Measurements from ENCODE around the gene DLST.

DLST gene

DNA sequence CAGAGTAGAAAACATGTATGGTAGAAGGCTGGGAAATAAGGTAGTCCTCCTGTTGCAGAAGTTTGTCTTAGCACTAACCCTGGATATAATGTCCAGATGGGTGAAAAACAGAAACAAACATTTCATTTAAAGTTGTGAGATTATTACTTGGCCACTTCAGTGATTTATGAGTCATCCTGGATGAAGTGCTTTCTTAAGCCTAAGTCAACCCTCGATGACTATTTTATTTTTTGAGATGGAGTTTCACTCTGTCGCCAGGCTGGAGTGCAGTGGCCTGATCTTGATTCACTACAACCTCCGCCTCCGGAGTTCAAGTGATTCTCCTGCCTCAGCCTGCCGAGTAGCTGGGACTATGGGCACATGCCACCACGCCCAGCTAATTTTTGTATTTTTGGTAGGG lies 10.2 kb downstream of the DLST start:
- in situ Hi-C loops (cut with HindIII; ENCODE audit: low sequenced_read_pairs) = no loop called here

GRCh38 chr14:74892745-74893144 lies 11.0 kb downstream of the DLST start:
- in situ Hi-C loops (cut with HindIII; ENCODE audit: low sequenced_read_pairs) = no loop called here

DNA sequence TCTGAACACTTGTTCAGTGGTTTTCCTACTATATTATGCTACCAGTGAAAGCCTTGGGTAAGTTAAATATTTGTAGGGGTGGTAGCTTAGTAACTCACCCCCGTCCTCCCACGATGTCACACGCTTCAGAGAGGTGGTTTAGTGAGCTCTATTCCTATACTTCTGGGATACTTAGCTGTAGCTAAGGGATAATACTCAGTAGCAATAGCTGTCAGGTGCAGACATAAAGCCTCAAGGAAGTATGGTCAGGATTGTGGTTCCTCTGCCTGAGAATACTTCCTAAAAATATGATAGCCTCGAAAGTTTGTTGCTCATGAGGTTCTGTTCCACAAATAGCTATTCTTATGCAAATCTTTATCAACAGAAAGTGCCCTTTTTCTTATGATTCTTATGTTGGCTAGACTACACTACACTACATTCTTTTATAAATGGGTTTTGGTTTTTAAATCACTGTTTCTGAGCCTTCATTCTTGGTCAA lies 11.9 kb downstream of the DLST start:
- in situ Hi-C loops (cut with HindIII; ENCODE audit: low sequenced_read_pairs) = no loop called here

DNA sequence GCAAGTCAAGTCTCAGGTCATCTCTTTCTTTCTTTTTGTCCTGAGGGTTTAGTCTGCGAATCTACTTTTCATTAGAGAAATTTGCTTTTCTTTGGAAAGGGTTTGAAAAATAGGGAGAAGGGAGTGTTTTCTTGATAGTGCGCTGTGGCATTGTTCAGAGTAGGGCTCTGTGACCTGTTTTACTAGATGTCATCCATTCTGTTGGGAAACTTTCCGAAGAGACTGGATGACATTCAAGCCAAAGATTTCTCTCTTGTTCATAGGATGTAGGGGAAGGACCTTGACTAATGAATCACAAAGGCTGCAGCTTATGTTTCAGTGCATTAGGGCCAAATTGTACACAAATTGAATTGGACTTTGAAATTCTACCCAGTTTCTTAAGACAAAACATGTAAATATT lies 14.7 kb downstream of the DLST start:
- in situ Hi-C loops (cut with HindIII; ENCODE audit: low sequenced_read_pairs) = no loop called here

DNA sequence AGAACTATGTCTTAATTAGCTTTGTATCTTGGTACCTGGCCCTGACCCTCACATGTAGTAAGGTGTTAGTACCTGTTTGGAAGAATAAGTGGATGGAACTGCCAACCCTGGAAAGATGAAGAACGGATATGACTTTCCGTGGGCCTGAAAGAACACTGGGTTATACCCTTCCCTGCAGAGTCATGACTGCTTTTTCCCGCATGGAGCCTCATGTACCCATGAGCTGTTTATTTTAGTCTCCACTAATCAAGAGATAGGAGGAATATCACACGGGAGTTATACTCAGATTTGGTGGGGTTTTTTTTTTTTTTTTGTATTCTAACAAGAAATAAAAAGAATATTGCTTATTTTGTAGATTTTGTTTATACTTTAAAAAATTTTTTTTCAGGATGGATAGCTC lies 15.9 kb downstream of the DLST start:
- in situ Hi-C loops (cut with HindIII; ENCODE audit: low sequenced_read_pairs) = no loop called here

- in situ Hi-C loops (cut with HindIII; ENCODE audit: low sequenced_read_pairs) = no loop called here
These were observed 16.4 kb downstream of the DLST start for GRCh38 chr14:74898083-74898482.

- in situ Hi-C loops (cut with HindIII; ENCODE audit: low sequenced_read_pairs) = no loop called here
These were observed 17.0 kb downstream of the DLST start for GRCh38 chr14:74898694-74899093.

DNA sequence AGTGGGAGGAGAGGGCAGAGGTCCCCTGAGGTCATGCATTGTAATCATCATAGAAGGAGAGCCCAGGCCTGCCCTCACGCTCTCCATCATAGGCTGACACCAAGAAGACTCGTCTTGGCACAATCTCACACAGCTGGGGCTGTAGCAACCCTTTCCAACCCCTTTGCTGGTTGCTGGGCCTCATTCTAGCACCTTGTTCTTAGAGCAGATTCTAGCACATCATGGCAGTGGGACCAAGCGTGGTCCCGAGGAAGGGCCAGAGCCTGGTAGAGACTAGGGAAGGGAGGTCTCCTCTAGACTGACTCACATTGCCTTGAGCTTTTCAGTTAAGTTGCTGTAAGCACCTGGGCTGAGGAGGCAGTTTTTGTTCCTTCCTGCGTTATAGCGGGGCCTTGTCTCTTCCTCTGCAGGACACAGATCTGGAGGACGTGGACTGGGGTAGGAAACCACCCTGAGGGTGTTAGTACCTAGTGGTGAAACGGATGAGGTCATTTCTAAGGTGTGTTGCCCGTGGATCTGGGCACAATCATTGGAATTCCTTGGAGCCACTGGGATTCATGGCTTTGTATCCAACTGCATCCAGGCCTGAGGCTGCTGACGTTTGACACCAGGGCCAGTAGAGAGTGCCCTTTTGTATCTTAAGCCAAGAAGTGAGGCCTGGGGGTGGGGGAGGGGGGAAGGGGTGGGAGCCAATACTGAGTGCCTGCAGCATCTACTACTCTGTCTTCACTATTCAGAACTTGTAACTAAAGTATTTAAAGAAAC lies 21.4 kb downstream of the DLST start:
- in situ Hi-C loops (cut with HindIII; ENCODE audit: low sequenced_read_pairs) = loop anchor here (10.0 kb wide), 1 partner anchor 62 kb away; no protein-coding TSS in a partner anchor

DNA sequence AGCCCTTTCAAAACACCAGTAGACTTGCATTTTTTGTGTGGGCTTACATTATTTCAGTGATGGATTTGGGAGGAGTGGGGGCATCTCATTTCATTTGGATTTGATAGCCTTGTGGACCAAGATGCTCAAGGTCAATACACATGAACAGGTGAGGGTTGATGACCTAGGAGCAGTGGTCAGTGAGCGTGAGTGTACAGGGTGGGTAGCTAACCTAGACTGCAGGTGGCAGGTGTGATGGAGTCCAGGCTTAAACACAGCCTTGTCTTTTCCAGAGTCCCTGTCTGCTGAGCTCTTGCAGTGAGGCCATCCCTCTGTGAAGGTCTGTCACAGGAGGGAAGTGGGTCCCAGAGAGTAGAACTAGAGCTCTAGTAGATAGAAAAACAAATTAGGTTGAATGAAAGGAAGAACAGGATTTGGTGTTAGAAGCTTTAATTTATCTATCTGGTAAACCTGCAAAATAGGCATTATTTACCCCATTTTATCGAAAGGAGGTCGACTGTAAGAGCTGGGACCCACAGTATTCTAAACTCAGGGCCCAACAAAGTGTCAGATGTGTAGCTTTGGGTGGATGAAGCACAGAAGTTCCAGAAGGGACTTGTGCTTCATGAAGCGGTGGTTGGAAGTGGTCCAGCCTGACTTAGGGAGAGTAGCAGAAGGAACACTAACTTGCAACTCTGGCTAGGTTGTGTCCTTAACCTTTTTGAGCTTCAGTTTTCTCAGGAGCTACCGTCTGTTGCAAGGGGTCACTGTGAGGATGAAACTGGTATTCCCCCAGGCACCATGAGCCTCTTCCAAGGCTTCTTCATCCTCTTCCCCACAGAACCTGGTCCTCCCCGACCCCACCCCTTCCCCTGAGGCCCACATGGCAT lies 23.2 kb downstream of the DLST start:
- in situ Hi-C loops (cut with HindIII; ENCODE audit: low sequenced_read_pairs) = loop anchor here (5.0 to 10.0 kb wide), 4 partner anchors 37 to 172 kb away; no protein-coding TSS in a partner anchor

- in situ Hi-C loops (cut with HindIII; ENCODE audit: low sequenced_read_pairs) = loop anchor here (5.0 to 10.0 kb wide), 4 partner anchors 37 to 172 kb away; no protein-coding TSS in a partner anchor
These were observed 24.0 kb downstream of the DLST start for GRCh38 chr14:74905595-74906142.

DNA sequence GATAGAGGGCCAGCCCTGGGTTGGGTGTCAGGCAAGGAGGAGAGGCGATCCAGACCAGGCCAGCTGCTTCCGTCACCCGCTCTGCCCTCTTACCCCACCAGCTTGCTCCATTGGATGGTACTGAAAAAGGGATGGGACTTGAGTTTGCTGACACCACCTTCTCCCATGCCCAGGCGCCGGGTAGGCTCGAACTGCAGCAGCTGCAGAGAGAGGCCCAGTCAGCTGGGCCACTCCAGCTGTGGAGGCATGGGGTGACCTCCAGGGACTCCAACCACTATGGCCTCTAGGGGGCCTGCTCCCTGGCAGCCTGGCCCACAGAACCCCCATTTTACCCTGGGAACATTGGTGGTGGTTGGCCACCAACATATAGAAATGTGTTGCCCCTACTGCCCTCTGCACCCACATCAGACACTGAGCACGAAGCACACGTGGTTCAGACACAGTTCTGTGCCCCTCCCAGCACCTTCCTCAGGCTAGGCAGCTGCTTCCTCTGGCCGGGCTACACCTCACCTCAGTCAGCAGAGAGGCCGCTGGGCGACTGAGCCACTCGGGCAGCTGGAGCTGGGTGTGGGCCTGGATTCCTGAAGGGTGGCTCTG lies 25.3 kb downstream of the DLST start:
- in situ Hi-C loops (cut with HindIII; ENCODE audit: low sequenced_read_pairs) = loop anchor here (5.0 to 10.0 kb wide), 4 partner anchors 35 to 170 kb away; no protein-coding TSS in a partner anchor

- in situ Hi-C loops (cut with HindIII; ENCODE audit: low sequenced_read_pairs) = loop anchor here (5.0 to 10.0 kb wide), 4 partner anchors 35 to 170 kb away; no protein-coding TSS in a partner anchor
These were observed 26.0 kb downstream of the DLST start for GRCh38 chr14:74907744-74908143.

GRCh38 chr14:74908861-74909341 lies 27.2 kb downstream of the DLST start:
- in situ Hi-C loops (cut with HindIII; ENCODE audit: low sequenced_read_pairs) = loop anchor here (5.0 to 10.0 kb wide), 4 partner anchors 33 to 168 kb away; no protein-coding TSS in a partner anchor

DNA sequence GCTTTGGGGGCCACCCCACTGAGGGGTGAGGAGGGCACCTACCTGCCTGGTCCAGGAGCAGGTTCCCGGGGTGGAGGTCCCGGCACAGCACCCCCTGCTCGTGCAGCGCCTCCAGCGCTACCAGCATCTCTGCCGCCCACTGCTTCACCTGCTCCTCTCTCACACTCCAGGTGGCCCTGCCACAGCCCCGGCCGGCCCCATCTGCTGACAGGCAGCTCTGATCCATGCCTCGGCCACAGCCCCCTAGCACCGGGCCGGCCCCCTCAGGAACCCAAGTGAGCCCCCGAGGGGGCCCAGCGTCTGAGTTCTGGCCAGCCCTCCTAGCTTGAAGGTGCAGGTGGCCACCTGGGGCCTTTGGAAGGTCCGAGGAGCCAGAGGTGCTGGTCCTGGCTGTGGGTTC lies 27.8 kb downstream of the DLST start:
- in situ Hi-C loops (cut with HindIII; ENCODE audit: low sequenced_read_pairs) = loop anchor here (5.0 to 10.0 kb wide), 4 partner anchors 33 to 168 kb away; no protein-coding TSS in a partner anchor

DNA sequence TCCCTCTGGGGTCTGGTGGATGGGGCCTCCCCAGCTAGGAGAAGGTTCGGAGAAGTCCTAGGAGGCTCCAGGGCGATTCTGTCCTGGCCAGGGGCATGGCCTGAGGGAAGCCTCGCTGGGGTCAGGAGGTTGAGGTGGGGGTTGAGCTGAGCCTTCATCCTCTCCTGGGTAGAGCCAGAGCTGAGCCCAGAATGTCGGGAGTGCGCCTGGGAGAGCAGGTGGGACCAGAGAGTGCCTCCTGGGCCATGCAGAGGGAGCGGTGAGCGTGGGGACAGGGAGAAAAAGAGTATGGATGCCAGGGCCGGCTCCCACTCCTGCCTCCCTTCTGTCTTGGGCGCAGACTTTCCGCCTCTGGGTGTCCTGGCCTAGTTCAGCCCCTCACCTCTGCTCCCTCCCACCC lies 28.2 kb downstream of the DLST start:
- in situ Hi-C loops (cut with HindIII; ENCODE audit: low sequenced_read_pairs) = loop anchor here (5.0 to 10.0 kb wide), 4 partner anchors 32 to 167 kb away; no protein-coding TSS in a partner anchor

DNA sequence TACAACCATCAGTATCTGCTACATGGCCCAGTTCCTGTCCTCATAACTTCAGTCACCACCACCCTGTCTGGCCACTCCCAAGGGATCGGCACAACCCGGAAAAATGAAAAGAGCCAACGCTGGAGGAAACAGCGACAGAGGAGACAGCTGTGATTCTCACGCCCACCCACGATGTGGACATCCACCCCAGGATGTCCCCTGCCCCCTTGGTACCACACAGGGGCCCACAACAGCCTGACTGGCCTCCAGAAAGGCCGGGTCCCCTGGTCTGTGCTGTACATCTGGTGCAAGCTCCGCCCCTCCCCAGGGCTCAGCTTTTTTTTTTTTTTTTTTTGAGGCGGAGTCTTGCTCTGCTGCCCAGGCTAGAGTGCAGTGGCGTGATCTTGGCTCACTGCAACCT lies 28.8 kb downstream of the DLST start:
- in situ Hi-C loops (cut with HindIII; ENCODE audit: low sequenced_read_pairs) = no loop called here

DNA sequence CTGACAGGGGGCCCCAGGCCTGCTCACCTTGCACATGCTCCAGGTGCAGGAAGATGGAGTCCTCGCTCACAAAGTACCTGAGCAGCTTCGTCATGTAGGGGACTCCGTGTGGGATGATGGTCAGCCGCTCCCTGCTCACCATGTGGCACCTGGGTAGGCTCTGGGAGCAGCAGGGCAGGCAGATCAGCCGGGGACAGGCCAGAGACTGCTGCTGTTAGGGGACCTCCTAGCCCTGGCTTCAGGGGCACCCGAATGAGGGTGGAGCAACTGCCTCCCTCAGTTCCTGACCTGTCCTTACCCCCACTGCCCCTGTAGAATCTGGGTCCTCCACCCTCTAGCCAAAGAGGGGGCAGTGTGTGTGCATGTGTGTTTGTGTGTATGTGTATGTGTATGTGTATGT lies 29.5 kb downstream of the DLST start:
- in situ Hi-C loops (cut with HindIII; ENCODE audit: low sequenced_read_pairs) = no loop called here

DNA sequence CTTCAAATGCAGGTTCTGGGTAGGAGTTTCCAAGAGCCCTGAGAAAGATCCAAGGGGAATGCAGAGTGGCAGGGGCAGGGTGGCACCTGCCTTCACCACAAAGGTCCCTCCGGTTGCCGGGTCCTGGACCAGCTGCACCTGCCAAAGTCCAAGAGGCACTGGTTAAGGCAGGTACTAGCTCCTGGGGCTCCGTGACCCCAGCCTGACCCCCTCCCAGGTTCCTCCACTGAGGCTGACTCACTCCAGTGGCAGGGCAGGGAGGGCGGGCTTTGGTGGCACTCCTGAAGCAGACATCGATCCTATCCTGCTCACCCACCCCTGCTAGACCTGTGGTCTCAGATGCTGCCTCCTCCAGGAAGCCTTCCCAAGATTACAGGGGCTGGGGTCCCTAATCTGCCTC lies 30.0 kb downstream of the DLST start:
- in situ Hi-C loops (cut with HindIII; ENCODE audit: low sequenced_read_pairs) = no loop called here

DNA sequence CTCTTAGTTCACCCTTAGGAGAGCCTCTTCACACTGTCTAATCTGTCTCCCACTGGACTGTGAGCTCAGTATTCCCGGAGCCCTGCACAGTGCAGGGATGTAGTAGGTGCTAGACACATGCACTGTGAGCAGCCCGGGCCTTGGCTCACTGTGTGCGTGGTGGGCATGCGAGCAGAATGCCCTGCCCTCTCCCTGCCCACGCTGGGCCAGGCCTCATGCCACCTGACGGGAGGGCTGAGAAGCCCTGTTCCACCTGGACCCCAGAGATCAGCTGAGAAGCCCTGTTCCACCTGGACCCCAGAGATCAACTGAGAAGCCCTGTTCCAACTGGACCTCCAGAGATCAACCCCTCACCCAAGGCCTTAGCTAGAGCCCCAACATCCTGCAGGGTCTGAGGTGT lies 30.4 kb downstream of the DLST start:
- in situ Hi-C loops (cut with HindIII; ENCODE audit: low sequenced_read_pairs) = no loop called here

DNA sequence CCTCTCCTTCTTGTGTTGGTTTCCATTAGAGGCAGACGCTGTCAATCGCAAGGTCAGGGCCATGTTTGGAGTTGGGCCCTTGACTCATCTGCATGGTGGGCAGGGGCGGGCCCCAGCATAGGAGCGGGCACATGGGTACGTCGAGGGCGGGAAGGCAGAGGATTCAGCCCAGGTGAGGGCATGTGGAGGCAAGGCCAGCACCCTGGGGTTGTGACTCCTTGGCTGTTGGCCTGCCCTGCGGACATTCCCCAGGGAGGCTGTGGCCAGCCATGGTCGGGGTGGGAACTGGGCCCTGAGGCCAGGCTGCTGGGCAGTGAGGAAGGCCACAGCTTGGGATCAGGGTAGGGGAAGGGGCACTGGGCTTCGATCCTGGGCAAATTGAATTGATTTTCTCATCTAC lies 31.1 kb downstream of the DLST start:
- in situ Hi-C loops (cut with HindIII; ENCODE audit: low sequenced_read_pairs) = no loop called here
